Medulla oblongata (tissue), 1 donor: Measurements from ENCODE around the gene PPP2R3A.
"Not testable (repeated sequence)": the region's sequence is repeated elsewhere in the genome, so short reads cannot be mapped to it uniquely, and the experiment has no call there.

Source experiments
- DNase-seq: peaks from one replicate; pipeline ENCODE4 v3.0.0-alpha.2; 2015; ENCODE audit errors: extremely low spot score

The PPP2R3A gene

GRCh38 chr3:136036306-136036705, 70.8 kb downstream of the PPP2R3A start:
- DNase-seq: no peak

GRCh38 chr3:136038668-136039067, 73.1 kb downstream of the PPP2R3A start:
- DNase-seq: no peak

GRCh38 chr3:136042608-136043221, 77.2 kb downstream of the PPP2R3A start:
- peak; percentile 74 for DNase-seq

- DNase-seq: no peak
These were observed 79.6 kb downstream of the PPP2R3A start for GRCh38 chr3:136044980-136045745.

- DNase-seq: no peak
These were observed 82.5 kb downstream of the PPP2R3A start for GRCh38 chr3:136048068-136048467.

GRCh38 chr3:136050250-136050649, 84.7 kb downstream of the PPP2R3A start:
- no peak for DNase-seq

- DNase-seq: no peak
These were observed 90.0 kb downstream of the PPP2R3A start for GRCh38 chr3:136055491-136055890.

- no peak for DNase-seq
These were observed 101.7 kb downstream of the PPP2R3A start for GRCh38 chr3:136067211-136067610.

- no peak for DNase-seq
These were observed 103.2 kb downstream of the PPP2R3A start for GRCh38 chr3:136068708-136069107.

GRCh38 chr3:136069933-136070332, 104.4 kb downstream of the PPP2R3A start:
- no peak for DNase-seq

- no peak for DNase-seq
These were observed 104.8 kb downstream of the PPP2R3A start for GRCh38 chr3:136070334-136070733.

GRCh38 chr3:136070953-136071949, 105.7 kb downstream of the PPP2R3A start:
- DNase-seq: peak; percentile 12

- DNase-seq: no peak
These were observed 109.1 kb downstream of the PPP2R3A start for GRCh38 chr3:136074546-136075170.

- peak; percentile 94 for DNase-seq
These were observed 109.8 kb downstream of the PPP2R3A start for GRCh38 chr3:136075218-136075808.

GRCh38 chr3:136075811-136076210, 110.3 kb downstream of the PPP2R3A start:
- DNase-seq: peak; percentile 21

- peak; percentile 62 for DNase-seq
These were observed 113.2 kb downstream of the PPP2R3A start for GRCh38 chr3:136078421-136079364.

GRCh38 chr3:136083641-136084382, 118.3 kb downstream of the PPP2R3A start:
- not testable (repeated sequence) for DNase-seq

- not testable (repeated sequence) for DNase-seq
These were observed 119.5 kb downstream of the PPP2R3A start for GRCh38 chr3:136085067-136085466.

- DNase-seq: no peak
These were observed 128.2 kb downstream of the PPP2R3A start for GRCh38 chr3:136093771-136094170.
